Stimulated activated naive CD8-positive, alpha-beta T cell treated with anti-CD3 and anti-CD28 coated beads, Interleukin-15, Interleukin-2, amounts not matched to agents 100 ng/mL and 50 ng/mL, for 24 hours (primary cell): Measurements from ENCODE around the gene BPIFB3.

ENCODE experiments used
- H3K27ac Mint-ChIP-seq: one replicate; pipeline ENCODE4 v1.8.0; 2021; ENCODE audit warnings: mild to moderate bottlenecking, mixed read lengths
- H3K27me3 Mint-ChIP-seq: one replicate; pipeline ENCODE4 v1.8.0; 2021; ENCODE audit warnings: mixed read lengths
- H3K36me3 Mint-ChIP-seq: one replicate; pipeline ENCODE4 v1.8.0; 2021; ENCODE audit warnings: low read depth, mixed read lengths
- H3K4me1 Mint-ChIP-seq: one replicate; pipeline ENCODE4 v1.8.0; 2021; ENCODE audit warnings: low read depth, mixed read lengths
- H3K4me3 Mint-ChIP-seq: one replicate; pipeline ENCODE4 v1.8.0; 2021; ENCODE audit warnings: mild to moderate bottlenecking, mixed read lengths
- H3K9me3 Mint-ChIP-seq: one replicate; pipeline ENCODE4 v1.8.0; 2021; ENCODE audit warnings: mixed read lengths

The BPIFB3 gene

GRCh38 chr20:33012327-33013189 lies 41.1 kb upstream of the BPIFB3 start:
- Mint-ChIP-seq H3K9me3 (no peaks in the 10 kb centered on the region), H3K27me3 (no peaks in the 10 kb centered on the region), H3K27ac (no peak overlapping the region), H3K4me1 (no peaks in the 10 kb centered on the region), H3K4me3 (no peak overlapping the region), H3K36me3 (no peaks in the 10 kb centered on the region)

- no peaks in the 10 kb centered on the region for H3K9me3 Mint-ChIP-seq
- no peaks in the 10 kb centered on the region for H3K27me3 Mint-ChIP-seq
- H3K27ac Mint-ChIP-seq: no peak overlapping the region
- no peak overlapping the region for H3K4me3 Mint-ChIP-seq
- H3K36me3 Mint-ChIP-seq: no peaks in the 10 kb centered on the region
- no peaks in the 10 kb centered on the region for H3K4me1 Mint-ChIP-seq
These were observed 39.9 kb upstream of the BPIFB3 start for GRCh38 chr20:33013701-33014326.

- Mint-ChIP-seq H3K4me1 (no peaks in the 10 kb centered on the region), H3K4me3 (no peak overlapping the region), H3K36me3 (no peaks in the 10 kb centered on the region), H3K27ac (no peak overlapping the region), H3K9me3 (no peaks in the 10 kb centered on the region), H3K27me3 (no peaks in the 10 kb centered on the region)
These were observed 39.2 kb upstream of the BPIFB3 start for GRCh38 chr20:33014336-33015113.

- no peaks in the 10 kb centered on the region for H3K36me3 Mint-ChIP-seq
- H3K4me1 Mint-ChIP-seq: no peaks in the 10 kb centered on the region
- H3K9me3 Mint-ChIP-seq: no peaks in the 10 kb centered on the region
- H3K4me3 Mint-ChIP-seq: no peak overlapping the region
- no peaks in the 10 kb centered on the region for H3K27me3 Mint-ChIP-seq
- no peak overlapping the region for H3K27ac Mint-ChIP-seq
These were observed 38.6 kb upstream of the BPIFB3 start for GRCh38 chr20:33015114-33015484.

- H3K4me1 Mint-ChIP-seq: no peaks in the 10 kb centered on the region
- H3K27ac Mint-ChIP-seq: no peak overlapping the region
- no peaks in the 10 kb centered on the region for H3K27me3 Mint-ChIP-seq
- H3K36me3 Mint-ChIP-seq: no peaks in the 10 kb centered on the region
- no peak overlapping the region for H3K4me3 Mint-ChIP-seq
- no peaks in the 10 kb centered on the region for H3K9me3 Mint-ChIP-seq
These were observed 37.8 kb upstream of the BPIFB3 start for GRCh38 chr20:33015700-33016580.

- Mint-ChIP-seq H3K27ac (no peak overlapping the region), H3K9me3 (no peaks in the 10 kb centered on the region), H3K36me3 (no peaks in the 10 kb centered on the region), H3K4me1 (no peaks in the 10 kb centered on the region), H3K27me3 (no peaks in the 10 kb centered on the region), H3K4me3 (no peak overlapping the region)
These were observed 37.1 kb upstream of the BPIFB3 start for GRCh38 chr20:33016581-33017109.

GRCh38 chr20:33017542-33017941 lies 36.2 kb upstream of the BPIFB3 start:
- Mint-ChIP-seq H3K9me3 (no peaks in the 10 kb centered on the region), H3K36me3 (no peaks in the 10 kb centered on the region), H3K4me1 (no peaks in the 10 kb centered on the region), H3K4me3 (no peak overlapping the region), H3K27ac (no peak overlapping the region), H3K27me3 (no peaks in the 10 kb centered on the region)

- H3K4me3 Mint-ChIP-seq: no peak overlapping the region
- H3K27ac Mint-ChIP-seq: no peak overlapping the region
- H3K9me3 Mint-ChIP-seq: no peaks in the 10 kb centered on the region
- H3K27me3 Mint-ChIP-seq: no peaks in the 10 kb centered on the region
- H3K36me3 Mint-ChIP-seq: no peaks in the 10 kb centered on the region
- no peaks in the 10 kb centered on the region for H3K4me1 Mint-ChIP-seq
These were observed 35.4 kb upstream of the BPIFB3 start for GRCh38 chr20:33018169-33018931.

GRCh38 chr20:33019465-33020277 lies 34.0 kb upstream of the BPIFB3 start:
- Mint-ChIP-seq H3K27ac (no peak overlapping the region), H3K36me3 (no peaks in the 10 kb centered on the region), H3K4me3 (no peak overlapping the region), H3K27me3 (no peaks in the 10 kb centered on the region), H3K4me1 (no peaks in the 10 kb centered on the region), H3K9me3 (no peaks in the 10 kb centered on the region)

- no peaks in the 10 kb centered on the region for H3K9me3 Mint-ChIP-seq
- H3K4me3 Mint-ChIP-seq: no peak overlapping the region
- H3K4me1 Mint-ChIP-seq: no peaks in the 10 kb centered on the region
- no peaks in the 10 kb centered on the region for H3K36me3 Mint-ChIP-seq
- no peaks in the 10 kb centered on the region for H3K27me3 Mint-ChIP-seq
- no peak overlapping the region for H3K27ac Mint-ChIP-seq
These were observed 33.2 kb upstream of the BPIFB3 start for GRCh38 chr20:33020278-33021161.

GRCh38 chr20:33021879-33022278 lies 31.8 kb upstream of the BPIFB3 start:
- H3K4me3 Mint-ChIP-seq: no peak overlapping the region
- H3K9me3 Mint-ChIP-seq: no peaks in the 10 kb centered on the region
- H3K4me1 Mint-ChIP-seq: no peaks in the 10 kb centered on the region
- no peak overlapping the region for H3K27ac Mint-ChIP-seq
- H3K27me3 Mint-ChIP-seq: no peaks in the 10 kb centered on the region
- H3K36me3 Mint-ChIP-seq: no peaks in the 10 kb centered on the region

- Mint-ChIP-seq H3K4me1 (no peaks in the 10 kb centered on the region), H3K27ac (no peak overlapping the region), H3K9me3 (no peaks in the 10 kb centered on the region), H3K36me3 (no peaks in the 10 kb centered on the region), H3K27me3 (no peaks in the 10 kb centered on the region), H3K4me3 (no peak overlapping the region)
These were observed 31.4 kb upstream of the BPIFB3 start for GRCh38 chr20:33022289-33022688.
